HG03095 (cell line): ENCODE results near the gene ELANE.

ENCODE experiments used
- ATAC-seq: cut with Tn5 transposase; IDR thresholded peaks from one replicate; pipeline ENCODE4 v1.9.1; 2021; ENCODE audit warnings: moderate library complexity; ENCODE audit not compliant: unreplicated experiment

ELANE gene

GRCh38 chr19:858868-859843 is 7.1 kb downstream of the ELANE start, which contains the start of gene CFD:
Gene CFD (plus strand): TSS chr19:859664. CDS start chr19:859690, 26 bp downstream.
- ATAC-seq: no peak

GRCh38 chr19:861141-861755 is 9.1 kb downstream of the ELANE start:
- no peak for ATAC-seq

- no peak for ATAC-seq
These were observed 9.9 kb downstream of the ELANE start for GRCh38 chr19:861756-862580.

- ATAC-seq: no peak
These were observed 10.6 kb downstream of the ELANE start for GRCh38 chr19:862581-863314.

- ATAC-seq: no peak
These were observed 11.2 kb downstream of the ELANE start for GRCh38 chr19:863315-863620.

- no peak for ATAC-seq
These were observed 14.7 kb downstream of the ELANE start for GRCh38 chr19:866769-867300.

- no peak for ATAC-seq
These were observed 15.2 kb downstream of the ELANE start for GRCh38 chr19:867301-867793.

GRCh38 chr19:867855-868457 is 15.9 kb downstream of the ELANE start:
- ATAC-seq: no peak

GRCh38 chr19:868458-869244 is 16.5 kb downstream of the ELANE start:
- no peak for ATAC-seq

- no peak for ATAC-seq
These were observed 17.4 kb downstream of the ELANE start for GRCh38 chr19:869245-870177.

- ATAC-seq: no peak
These were observed 18.2 kb downstream of the ELANE start for GRCh38 chr19:870314-870713.

- ATAC-seq: no peak
These were observed 18.9 kb downstream of the ELANE start for GRCh38 chr19:870963-871401.

- ATAC-seq: no peak
These were observed 19.6 kb downstream of the ELANE start for GRCh38 chr19:871446-872265.

GRCh38 chr19:872266-872951 is 20.3 kb downstream of the ELANE start:
- no peak for ATAC-seq

GRCh38 chr19:873084-873483 is 21.0 kb downstream of the ELANE start:
- no peak for ATAC-seq

- ATAC-seq: no peak
These were observed 21.5 kb downstream of the ELANE start for GRCh38 chr19:873561-874041.
